Cardiac muscle cell (in vitro differentiated cells and primary cell): ENCODE data around the gene VPS35L. TPM values are rescaled to one million over a fixed set of nuclear protein-coding genes. Genes with fewer than 3 reads are reported as not detected.
A peak's percentile ranks its signal among the peaks of the same experiment; 100 is the strongest.

Experiments used
- DNase-seq, 2 donors: peaks; one replicate each; pipeline versions ENCODE4 v3.0.0 to v3.0.0-alpha.2; 2010 to 2017; ENCODE audit warnings: low read depth in 1 of 2, low spot score in 1 of 2
- H3K27ac ChIP-seq: fragments of 200-600 bp; sonication (generic); 2 replicates; pipeline ENCODE4 v1.5.1; 2016
- H3K27me3 ChIP-seq: fragments of 200-600 bp; sonication (generic); 2 replicates; pipeline ENCODE4 v1.6.0; 2016; ENCODE audit warnings: control low read depth
- H3K36me3 ChIP-seq: fragments of 200-600 bp; sonication (generic); 2 replicates; pipeline ENCODE4 v1.5.1; 2016; ENCODE audit warnings: control low read depth
- H3K4me1 ChIP-seq: fragments of 200-600 bp; sonication (generic); 2 replicates; pipeline ENCODE4 v1.8.1; 2017; ENCODE audit warnings: low read depth, mild to moderate bottlenecking, mixed run types
- H3K4me3 ChIP-seq: fragments of 200-600 bp; sonication (generic); 2 replicates; pipeline ENCODE4 v1.5.1; 2016; ENCODE audit warnings: mild to moderate bottlenecking
- H3K9me3 ChIP-seq: fragments of 200-600 bp; sonication (generic); 2 replicates; pipeline ENCODE4 v1.5.1; 2017; ENCODE audit warnings: low read depth, mild to moderate bottlenecking, control low read depth
- polyA plus RNA-seq: library from polyadenylated mRNA; unstranded; fragments of >200 nt; fragmentation: Nextera tagmentation; extraction: Ambion mirVana; gene quantifications from 2 replicates; pipeline ENCODE4 v1.2.1, GENCODE V29; 2016
- total RNA-seq: library from RNA; depleted of rRNA; stranded (reverse); fragments of >200 nt; gene quantifications from 2 replicates; pipeline ENCODE4 v1.2.3, GENCODE V29; 2016
- TF ChIP-seq, protein P1 (sequence below): IDR thresholded peaks from 2 replicates; pipeline ENCODE4 v1.5.1; 2012; ENCODE audit warnings: low read depth, mild to moderate bottlenecking, low read length

VPS35L gene
- total and polyA plus RNA-seq, 2 experiments from 2014 or later, result 31.5 to 61.6 TPM

DNA sequence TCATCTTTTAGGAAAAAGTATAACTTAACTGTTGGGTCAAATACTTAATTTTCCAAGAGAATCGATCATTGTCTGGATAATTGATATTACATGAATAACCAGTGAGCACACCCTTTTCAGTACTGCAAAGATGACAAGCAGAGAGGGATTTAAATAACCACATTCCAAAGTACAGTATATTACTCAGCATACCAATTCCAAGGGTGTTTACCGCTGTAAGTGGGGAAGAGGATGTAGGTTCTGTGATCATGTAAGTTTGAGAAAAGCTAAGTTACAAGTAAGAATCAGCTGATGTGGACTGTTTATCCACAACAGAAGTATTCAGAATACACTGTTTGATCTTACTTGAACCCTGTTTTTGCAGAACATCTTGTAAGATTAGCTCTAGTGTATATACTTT, 39.7 kb upstream of the VPS35L start:
- no peak overlapping the region for H3K27ac ChIP-seq
- peaks cover 3% of the 10 kb centered on the region for H3K4me1 ChIP-seq
- no peaks in the 10 kb centered on the region for H3K9me3 ChIP-seq
- no peak for DNase-seq
- TF ChIP-seq, protein P1, sequence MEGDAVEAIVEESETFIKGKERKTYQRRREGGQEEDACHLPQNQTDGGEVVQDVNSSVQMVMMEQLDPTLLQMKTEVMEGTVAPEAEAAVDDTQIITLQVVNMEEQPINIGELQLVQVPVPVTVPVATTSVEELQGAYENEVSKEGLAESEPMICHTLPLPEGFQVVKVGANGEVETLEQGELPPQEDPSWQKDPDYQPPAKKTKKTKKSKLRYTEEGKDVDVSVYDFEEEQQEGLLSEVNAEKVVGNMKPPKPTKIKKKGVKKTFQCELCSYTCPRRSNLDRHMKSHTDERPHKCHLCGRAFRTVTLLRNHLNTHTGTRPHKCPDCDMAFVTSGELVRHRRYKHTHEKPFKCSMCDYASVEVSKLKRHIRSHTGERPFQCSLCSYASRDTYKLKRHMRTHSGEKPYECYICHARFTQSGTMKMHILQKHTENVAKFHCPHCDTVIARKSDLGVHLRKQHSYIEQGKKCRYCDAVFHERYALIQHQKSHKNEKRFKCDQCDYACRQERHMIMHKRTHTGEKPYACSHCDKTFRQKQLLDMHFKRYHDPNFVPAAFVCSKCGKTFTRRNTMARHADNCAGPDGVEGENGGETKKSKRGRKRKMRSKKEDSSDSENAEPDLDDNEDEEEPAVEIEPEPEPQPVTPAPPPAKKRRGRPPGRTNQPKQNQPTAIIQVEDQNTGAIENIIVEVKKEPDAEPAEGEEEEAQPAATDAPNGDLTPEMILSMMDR, result no peak
- no peaks in the 10 kb centered on the region for H3K27me3 ChIP-seq
- H3K4me3 ChIP-seq, result no peak overlapping the region
- H3K36me3 ChIP-seq, result peaks cover 42% of the 10 kb centered on the region

DNA sequence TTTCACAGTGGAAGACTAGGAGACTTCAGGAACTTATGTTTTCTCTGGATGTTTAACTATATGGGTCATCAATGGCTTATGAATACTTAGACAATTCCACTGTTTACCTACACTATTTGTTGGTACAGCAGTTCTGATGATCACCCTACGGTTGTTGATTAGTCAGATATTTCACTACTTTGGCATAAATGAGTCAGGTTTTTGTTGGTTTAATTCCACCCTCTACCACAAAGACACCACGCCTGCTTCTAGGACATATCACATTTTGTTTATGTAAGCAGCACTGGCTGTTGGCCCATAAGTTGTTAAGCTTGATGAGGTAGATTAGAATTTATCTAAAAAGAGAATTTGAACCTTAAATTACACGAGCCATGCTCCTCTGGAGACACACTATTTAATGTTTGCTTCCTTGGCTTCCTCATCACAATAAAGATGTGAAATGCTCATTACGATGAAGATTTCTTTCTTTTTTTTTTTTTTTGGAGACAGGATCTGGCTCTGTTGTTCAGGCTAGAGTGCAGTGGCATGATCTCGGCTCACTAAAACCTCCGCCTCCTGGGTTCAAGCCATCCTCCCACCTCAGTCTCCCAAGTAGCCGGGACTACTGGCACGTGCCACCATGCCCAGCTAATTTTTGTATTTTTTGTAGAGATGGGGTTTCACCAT, 37.9 kb upstream of the VPS35L start:
- Histone ChIP-seq H3K4me1 (peaks cover 9% of the 10 kb centered on the region), H3K36me3 (peaks cover 33% of the 10 kb centered on the region), H3K27ac (no peak overlapping the region), H3K27me3 (no peaks in the 10 kb centered on the region), H3K9me3 (no peaks in the 10 kb centered on the region), H3K4me3 (no peak overlapping the region)
- DNase-seq, result no peak
- TF ChIP-seq, protein P1, result no peak

DNA sequence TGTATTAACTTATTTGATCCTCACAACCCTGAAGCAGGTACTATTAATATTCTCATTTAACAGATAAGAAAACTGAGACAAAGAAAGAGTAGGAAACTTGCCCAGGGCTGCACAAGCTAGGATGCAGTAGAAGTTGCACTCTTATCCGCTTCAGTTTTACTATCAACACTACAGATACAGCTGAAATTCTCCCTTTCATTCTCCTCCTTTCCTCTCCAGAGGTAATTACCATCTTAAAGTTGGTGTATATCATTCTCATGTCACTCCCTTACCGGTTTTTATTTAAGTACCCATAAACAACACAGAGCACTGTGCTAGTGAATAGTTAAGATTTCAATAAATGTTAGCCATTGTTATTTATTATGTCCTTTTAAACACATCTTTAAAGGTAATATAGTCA, 37.1 kb upstream of the VPS35L start:
- H3K27ac ChIP-seq, result no peak overlapping the region
- no peaks in the 10 kb centered on the region for H3K27me3 ChIP-seq
- no peaks in the 10 kb centered on the region for H3K9me3 ChIP-seq
- H3K4me1 ChIP-seq, result peaks cover 11% of the 10 kb centered on the region
- H3K36me3 ChIP-seq, result peaks cover 33% of the 10 kb centered on the region
- TF ChIP-seq, protein P1, result no peak
- no peak overlapping the region for H3K4me3 ChIP-seq
- no peak for DNase-seq

DNA sequence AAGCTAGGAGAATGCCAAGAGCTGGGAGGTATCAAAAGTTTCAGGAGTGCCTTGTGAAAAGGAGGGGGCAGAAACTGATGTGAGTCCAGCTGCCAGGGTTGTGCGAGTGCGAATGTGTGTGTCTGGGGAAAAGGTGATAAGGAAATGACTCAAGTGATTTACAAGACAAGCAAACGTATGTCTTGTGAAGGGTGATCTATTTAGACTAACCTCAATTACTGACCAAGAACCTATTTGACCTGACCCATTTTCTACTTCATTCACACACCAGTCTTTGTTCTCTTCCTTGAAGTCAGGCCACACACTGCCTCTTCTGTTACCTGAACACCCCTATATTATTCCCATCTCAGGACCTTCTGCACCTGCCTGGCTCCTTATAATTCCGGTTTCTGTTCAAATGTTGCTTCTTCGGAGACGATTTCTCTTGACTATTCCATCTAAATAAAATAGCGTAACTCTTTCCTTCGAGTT, 34.6 kb upstream of the VPS35L start:
- no peaks in the 10 kb centered on the region for H3K9me3 ChIP-seq
- peak overlapping the region; percentile 71 for H3K27ac ChIP-seq
- TF ChIP-seq, protein P1, result no peak
- DNase-seq, result peak in 1 of 2 donors; percentile 36
- H3K27me3 ChIP-seq, result no peaks in the 10 kb centered on the region
- peaks cover 14% of the 10 kb centered on the region for H3K36me3 ChIP-seq
- H3K4me3 ChIP-seq, result peak overlapping the region; percentile 59
- peaks cover 11% of the 10 kb centered on the region for H3K4me1 ChIP-seq

DNA sequence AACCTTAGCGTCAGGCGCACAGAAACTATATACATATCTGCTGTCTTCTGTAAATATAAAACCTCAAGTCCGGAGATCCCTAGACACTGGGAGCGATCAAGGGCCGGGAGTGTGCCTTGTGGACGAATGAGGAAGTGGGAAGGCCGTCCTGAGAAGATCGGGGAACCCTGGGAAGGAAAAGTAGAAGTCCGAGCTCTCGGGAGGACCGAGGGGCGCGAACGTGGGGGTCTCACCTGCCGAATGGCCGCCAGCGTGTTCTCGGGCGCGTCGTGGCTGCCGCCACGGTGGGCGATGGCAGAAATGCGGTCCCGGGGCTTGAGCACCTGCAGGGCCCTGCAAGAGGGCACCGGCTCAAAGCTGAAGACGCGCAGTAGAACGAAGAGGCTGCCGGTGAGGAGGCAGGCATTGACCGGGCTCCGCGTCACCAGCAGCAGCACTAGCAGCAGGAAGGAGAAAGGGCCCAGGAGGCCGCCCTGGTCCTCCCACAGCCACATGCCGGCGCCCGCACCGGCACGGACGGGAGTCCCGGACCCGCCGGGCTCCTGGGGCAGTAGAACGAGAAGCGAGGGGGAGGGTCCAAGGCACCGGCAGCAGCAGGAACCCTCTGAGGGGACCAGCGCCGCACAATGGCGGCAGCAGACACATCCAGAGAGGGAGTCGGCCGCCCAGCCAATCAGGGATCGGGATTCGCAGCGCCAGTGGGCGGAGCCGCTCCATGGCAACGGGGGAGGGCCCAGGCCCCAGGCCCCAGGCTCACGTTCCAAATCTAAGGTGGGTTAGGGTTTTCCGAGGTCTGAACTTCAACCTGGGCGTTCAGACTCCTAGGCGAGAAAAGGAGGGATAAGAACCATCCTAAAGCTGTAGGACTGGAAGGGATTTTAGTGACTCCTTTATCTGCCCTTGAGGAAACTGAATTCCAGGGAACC, 33.8 kb upstream of the VPS35L start, which contains the start of gene GDE1:
GDE1 (minus strand) TSS at position 628 of the 926 bp plus-strand sequence; CDS start at position 494, 134 bp downstream.
- peaks cover 11% of the 10 kb centered on the region for H3K4me1 ChIP-seq
- TF ChIP-seq, protein P1, result peak; percentile 40
- H3K36me3 ChIP-seq, result peaks cover 6% of the 10 kb centered on the region
- H3K9me3 ChIP-seq, result no peaks in the 10 kb centered on the region
- peak; percentile 89 to 97 for DNase-seq
- H3K27ac ChIP-seq, result peak within 1 kb of the TSS; percentile 71
- no peaks in the 10 kb centered on the region for H3K27me3 ChIP-seq
- H3K4me3 ChIP-seq, result peak within 1 kb of the TSS; percentile 59
